Dermis microvascular lymphatic vessel endothelial cell (primary cell): ENCODE results near the gene KRT28. TPM values are rescaled to one million over a fixed set of nuclear protein-coding genes. Genes with fewer than 3 reads are reported as not detected.
"Not testable (repeated sequence)": the region's sequence is repeated elsewhere in the genome, so short reads cannot be mapped to it uniquely, and the experiment has no call there.

Experiments
- DNase-seq, 2 donors: peaks; one replicate each; pipeline versions ENCODE4 v3.0.0 to v3.0.0-alpha.2; 2010; ENCODE audit warnings: low read depth in 2 of 2
- total RNA-seq: library from RNA; depleted of rRNA; stranded (reverse); fragments of >200 nt; gene quantifications from 2 replicates; pipeline ENCODE4 v1.2.1, GENCODE V29; 2014

KRT28 gene
- total RNA-seq, 1 donor from 2014 or later: not detected

GRCh38 chr17:40819528-40820125 is 19.9 kb upstream of the KRT28 start:
- DNase-seq: peak in 1 of 2 donors; percentile 39

DNA sequence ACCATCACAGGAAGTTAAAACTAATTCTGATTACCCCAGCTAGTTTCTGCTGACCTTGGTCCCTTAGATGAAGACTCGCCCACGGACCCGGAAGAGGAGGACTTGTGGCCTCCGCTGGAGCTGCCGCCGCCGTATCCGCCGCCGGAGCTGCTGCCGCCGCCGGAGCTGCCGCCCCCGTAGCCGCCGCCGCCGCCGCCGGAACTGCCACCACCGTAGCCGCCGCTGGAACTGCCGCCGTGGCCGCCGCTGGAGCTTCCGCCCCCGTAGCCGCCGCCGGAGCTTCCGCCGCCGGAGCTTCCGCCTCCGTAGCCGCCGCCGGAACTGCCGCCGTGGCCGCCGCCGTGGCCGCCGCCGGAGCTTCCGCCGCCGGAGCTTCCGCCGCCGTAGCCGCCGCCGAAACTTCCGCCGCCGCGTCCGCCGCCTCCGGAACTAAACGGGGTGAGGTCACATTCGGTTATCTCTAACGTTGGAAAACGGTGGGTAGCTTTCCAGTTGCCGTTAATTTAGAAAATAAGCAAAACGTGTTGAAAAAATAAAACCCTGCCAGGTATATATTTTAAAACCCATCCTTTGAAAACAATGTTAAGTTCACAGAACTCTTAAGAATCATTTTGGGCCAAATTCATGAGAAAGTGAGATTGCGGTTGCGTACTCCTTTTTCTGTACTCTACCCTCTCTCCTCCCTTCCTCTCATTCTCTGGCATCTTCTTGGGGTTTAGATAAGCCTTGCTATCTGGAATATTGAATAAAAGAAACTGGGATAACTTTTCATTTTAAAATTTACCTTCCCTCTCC is 19.2 kb upstream of the KRT28 start:
- DNase-seq: peak; percentile 50 to 84

DNA sequence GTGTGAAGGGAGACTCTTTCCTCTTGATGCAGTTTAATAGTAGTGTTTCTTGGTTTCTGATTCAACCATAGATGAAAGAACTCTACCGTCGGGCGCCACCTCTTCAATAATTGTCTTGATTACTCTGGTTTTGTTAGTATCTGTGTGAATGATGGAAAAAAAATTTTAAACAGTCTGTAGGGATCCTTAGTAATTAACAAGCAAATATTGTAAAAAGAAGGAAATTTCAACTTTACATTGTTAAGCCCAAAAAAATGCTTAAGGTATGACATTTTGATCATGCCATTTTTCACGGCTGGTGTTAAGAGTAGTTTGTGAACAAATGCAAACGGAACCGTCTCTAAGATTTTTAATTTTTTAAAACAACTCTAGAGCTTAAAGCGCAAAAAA is 18.6 kb upstream of the KRT28 start:
- no peak for DNase-seq

DNA sequence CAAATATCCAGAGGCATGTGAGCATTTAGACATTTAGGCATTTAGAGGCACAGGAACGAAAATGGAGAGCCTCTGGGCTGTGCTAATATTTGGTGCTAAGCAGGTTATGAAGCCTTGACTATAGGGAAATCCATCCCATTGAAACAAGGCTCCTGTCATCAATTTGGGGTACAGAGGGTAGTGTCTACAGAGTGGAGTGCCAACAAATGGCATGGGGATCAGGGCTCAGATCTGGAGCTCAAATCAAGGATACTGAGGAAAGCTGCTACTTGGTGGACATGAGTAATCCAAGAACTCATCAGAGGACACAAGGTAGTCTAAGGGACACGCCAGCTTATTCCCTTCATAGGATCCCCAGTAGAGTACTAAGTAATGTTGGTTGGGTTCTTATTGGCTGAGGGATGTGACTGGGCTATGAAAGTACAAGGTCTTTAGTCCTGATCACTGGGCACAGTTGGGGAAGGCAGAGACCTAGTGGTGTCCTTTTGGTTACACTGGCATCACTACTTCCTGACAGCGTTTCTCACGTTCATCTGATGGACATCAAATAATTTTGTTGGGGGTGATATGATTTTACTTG is 17.4 kb upstream of the KRT28 start:
- DNase-seq: no peak

- no peak for DNase-seq
Measured at GRCh38 chr17:40816569-40816968, 16.8 kb upstream of the KRT28 start.

- no peak for DNase-seq
Measured at GRCh38 chr17:40815381-40815780, 15.6 kb upstream of the KRT28 start.

GRCh38 chr17:40814657-40815056 is 14.9 kb upstream of the KRT28 start:
- DNase-seq: not testable (repeated sequence)

- DNase-seq: peak in 1 of 2 donors; percentile 23
Measured at GRCh38 chr17:40813804-40814203, 14.0 kb upstream of the KRT28 start.

DNA sequence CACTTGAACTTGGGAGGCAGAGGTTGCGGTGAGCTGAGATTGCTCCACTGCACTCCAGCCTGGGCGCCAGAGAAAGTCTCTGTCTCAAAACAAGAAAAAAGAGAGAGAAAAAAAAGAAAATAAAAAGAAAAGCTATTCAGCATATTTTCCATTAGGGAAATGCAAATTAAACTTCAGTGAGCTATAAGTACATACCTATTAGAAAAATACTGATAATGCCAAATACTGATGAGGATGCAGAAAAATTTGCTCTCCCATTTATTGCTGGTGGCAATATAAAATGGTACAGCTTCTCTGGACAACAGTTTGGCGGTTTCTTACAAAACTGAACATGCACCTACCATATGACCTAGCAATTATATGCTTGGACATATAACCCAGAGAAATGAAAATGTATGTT is 12.9 kb upstream of the KRT28 start:
- no peak for DNase-seq

- peak; percentile 14 to 54 for DNase-seq
Measured at GRCh38 chr17:40810494-40810893, 10.7 kb upstream of the KRT28 start.

GRCh38 chr17:40809721-40810421 is 10.1 kb upstream of the KRT28 start:
- peak; percentile 28 to 34 for DNase-seq

DNA sequence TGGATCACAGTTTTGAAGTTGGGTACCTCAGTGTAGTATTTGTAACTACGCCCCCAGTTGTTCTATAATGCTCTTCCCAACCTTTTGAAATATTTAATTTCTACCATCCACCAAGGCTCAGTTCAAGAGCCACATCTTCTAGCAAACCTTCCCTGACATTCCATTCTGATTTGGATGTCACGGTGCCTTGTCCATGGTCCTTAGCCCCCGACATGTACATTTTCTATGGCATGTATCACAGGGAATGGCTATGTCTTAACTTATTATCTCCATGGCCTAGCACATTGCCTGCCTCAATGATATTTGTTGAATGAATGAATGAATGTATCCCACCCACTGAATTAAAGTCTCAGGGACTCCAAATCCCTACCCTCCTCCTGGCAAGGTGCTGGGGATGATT is 6.4 kb upstream of the KRT28 start:
- DNase-seq: no peak

DNA sequence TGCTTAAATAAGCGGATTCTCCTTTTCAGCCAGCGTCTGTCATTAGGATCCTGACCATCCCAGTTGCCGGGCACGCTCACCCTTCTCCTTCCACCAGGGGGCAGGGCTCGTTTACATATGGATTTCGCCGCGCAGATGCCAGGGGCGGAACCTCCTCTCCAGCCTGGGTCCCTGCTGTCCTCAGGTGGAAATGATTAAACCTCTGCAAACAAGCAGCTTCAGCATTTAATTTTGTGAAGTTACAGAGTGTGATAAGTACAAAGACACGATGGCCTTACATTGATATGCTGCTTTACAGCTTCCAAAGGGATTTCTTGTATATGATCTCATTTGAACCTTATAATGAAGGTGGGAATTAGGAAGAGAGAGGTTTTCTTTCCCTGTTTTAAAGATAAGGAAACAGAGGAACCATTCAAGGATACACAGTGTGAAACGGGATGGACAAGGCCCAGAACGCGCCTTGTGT is 3.9 kb upstream of the KRT28 start:
- peak; percentile 52 to 69 for DNase-seq

- no peak for DNase-seq
Measured at GRCh38 chr17:40801157-40801556, 1.4 kb upstream of the KRT28 start.

- DNase-seq: no peak
Measured at GRCh38 chr17:40800381-40800780, 622 bp upstream of the KRT28 start.

DNA sequence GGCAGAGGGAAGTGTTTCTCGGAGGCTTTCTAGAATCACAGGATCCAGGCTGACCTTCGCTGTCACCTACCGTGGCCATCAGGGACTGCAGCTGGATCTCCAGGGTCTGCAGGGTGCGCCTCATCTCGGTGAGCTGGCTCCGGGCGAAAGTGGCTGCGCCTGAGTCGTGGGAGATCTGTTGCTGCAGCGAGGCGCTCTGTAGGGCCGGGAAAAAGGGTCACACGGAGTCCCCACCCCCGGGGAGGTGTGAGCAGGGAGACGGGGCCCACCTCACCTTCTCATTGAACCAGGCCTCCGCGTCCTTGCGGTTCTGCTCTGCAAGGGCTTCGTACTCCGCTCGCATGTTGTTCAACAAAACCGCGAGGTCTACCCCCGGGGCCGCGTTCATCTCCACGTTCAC is 2.9 kb downstream of the KRT28 start:
- no peak for DNase-seq

GRCh38 chr17:40795019-40795667 is 4.6 kb downstream of the KRT28 start:
- no peak for DNase-seq

- DNase-seq: no peak
Measured at GRCh38 chr17:40794466-40794865, 5.3 kb downstream of the KRT28 start.

DNA sequence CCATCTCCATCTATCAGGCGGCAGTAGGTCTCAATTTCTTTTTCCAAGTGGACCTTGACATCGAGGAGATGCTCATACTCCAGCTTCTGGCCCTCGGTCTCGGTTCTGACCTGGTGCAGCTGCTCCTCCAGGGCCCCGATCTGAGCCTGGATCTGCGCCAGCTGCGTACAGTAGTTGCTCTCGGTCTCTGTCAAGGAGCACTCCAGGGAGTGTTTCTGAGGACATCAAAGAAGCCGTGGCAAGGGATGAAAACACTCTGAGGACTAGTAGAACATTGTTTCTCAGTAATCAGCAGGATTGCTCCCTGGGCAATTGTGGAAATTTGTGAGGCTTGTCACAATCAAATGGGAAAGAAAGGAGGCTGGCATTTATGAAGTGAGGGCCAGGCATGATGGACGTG is 5.9 kb downstream of the KRT28 start:
- no peak for DNase-seq

DNA sequence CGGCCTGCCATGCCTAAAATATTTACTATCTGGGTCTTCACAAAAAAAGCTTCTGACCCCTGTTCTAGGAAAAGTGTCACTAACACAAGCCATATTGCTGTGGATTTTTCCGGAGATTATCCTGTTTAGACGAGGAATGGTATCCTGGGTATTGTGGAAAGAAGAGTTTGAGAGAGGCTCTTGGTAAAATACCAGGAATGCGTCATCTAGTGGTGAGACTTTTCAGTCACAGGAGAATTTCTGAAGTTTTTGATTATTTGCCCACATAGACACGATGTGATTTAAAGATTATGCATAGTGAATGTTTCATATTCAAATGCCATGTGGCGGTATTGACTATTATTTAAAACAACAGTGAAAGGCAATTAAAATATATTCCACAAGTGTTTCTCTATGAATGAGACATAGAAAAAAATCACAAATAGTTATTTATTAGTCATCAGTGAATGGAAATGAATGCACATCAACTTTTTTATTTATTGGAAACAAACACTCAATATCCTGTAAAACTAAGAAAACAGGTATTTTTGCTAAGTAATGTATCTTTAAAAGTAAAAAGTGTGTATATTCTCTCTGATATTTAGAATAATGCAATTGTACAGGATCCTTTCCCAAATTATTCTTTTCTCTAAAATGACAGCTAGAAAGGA is 7.8 kb downstream of the KRT28 start:
- peak; percentile 62 to 67 for DNase-seq

DNA sequence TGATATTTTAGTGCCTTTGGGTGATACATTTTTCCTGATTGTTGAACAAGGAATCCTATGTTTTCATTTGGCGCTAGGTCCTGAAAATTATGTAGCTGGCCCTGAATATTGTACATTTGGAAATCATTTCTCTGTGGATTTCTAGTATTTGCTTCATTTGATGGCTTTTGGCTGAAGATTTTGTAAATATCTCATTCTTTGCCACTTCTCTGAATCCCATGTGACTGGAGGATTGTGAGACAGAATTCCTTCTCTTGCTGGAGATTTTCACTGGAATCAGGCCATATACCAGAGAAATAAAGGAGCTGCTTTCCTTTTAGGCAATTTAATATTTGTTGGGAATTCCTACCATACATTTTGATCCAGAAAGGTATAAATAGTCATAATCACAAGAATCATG is 8.6 kb downstream of the KRT28 start:
- DNase-seq: no peak
